Heart right ventricle (tissue), 16 donors: ENCODE data around the gene SCFD1. TPM values are rescaled to one million over a fixed set of nuclear protein-coding genes. Genes with fewer than 3 reads are reported as not detected.

Experiments
- ATAC-seq, 8 donors: fragments of 200-7000 bp; cut with Tn5 transposase; one replicate each; pipeline ENCODE4 v1.9.1; 2020; ENCODE audit warnings: mild to moderate bottlenecking in 8 of 8, moderate library complexity in 8 of 8, moderate number of reproducible peaks in 1 of 8
- DNase-seq, 2 donors: peaks; one replicate each; pipeline ENCODE4 v3.0.0-alpha.2; 2020
- H3K27ac ChIP-seq, 10 donors: fragments of 200-600 bp; sonication (generic) in 2 of 10; one replicate each; pipeline versions ENCODE4 v1.5.0 to v1.8.0; 2020 to 2022; ENCODE audit warnings: mild to moderate bottlenecking in 3 of 10
- H3K27me3 ChIP-seq, 7 donors: fragments of 200-600 bp; one replicate each; pipeline ENCODE4 v1.8.0; 2021 to 2022; ENCODE audit warnings: mild to moderate bottlenecking in 2 of 7
- H3K36me3 ChIP-seq, 9 donors: fragments of 200-600 bp; sonication (generic) in 1 of 9; one replicate each; pipeline versions ENCODE4 v1.5.0 to v1.8.0; 2020 to 2022; ENCODE audit warnings: mild to moderate bottlenecking in 2 of 9
- H3K4me1 ChIP-seq, 9 donors: fragments of 200-600 bp; sonication (generic) in 1 of 9; one replicate each; pipeline versions ENCODE4 v1.5.0 to v1.8.0; 2020 to 2022; ENCODE audit warnings: mild to moderate bottlenecking in 4 of 9
- H3K4me3 ChIP-seq, 10 donors: fragments of 200-600 bp; sonication (generic) in 2 of 10; one replicate each; pipeline versions ENCODE4 v1.5.0 to v1.8.0; 2020 to 2022; ENCODE audit warnings: mild to moderate bottlenecking in 7 of 10, moderate library complexity in 2 of 10
- H3K9me3 ChIP-seq, 11 donors: fragments of 200-600 bp in 10 of 11; sonication (generic) in 2 of 11; one replicate each; pipeline versions ENCODE4 v1.5.0 to v1.8.0; 2013 to 2022; ENCODE audit warnings: mild to moderate bottlenecking in 2 of 11, control low read depth in 1 of 11, moderate library complexity in 1 of 11
- CTCF ChIP-seq, 9 donors: fragments of 200-600 bp; sonication (generic) in 2 of 9; IDR thresholded peaks; one replicate each; pipeline versions ENCODE4 v1.5.0 to v1.8.0; 2021 to 2022; ENCODE audit warnings: antibody characterized with exemption in 9 of 9, mild to moderate bottlenecking in 5 of 9, moderate library complexity in 1 of 9
- WGBS, 2 donors: extraction: QIAGEN DNeasy Blood & Tissue Kit; methylation state at CpG; one replicate each; pipeline ENCODE4 v1.1.7; 2013; ENCODE audit warnings: inconsistent platforms in 1 of 2; 5-methylcytosine and 5-hydroxymethylcytosine counted together
- intact Hi-C, 10 donors: fragments of 100-400 bp; cut with DNase I; formaldehyde crosslinking; loops; one replicate each; pipeline versions ENCODE4 v1.11.1 to v1.14.2; 2022
- polyA plus RNA-seq, 2 donors: library from polyadenylated mRNA; stranded (reverse); fragments of 200-250 nt; gene quantifications; one replicate each; pipeline ENCODE4 v1.2.3, GENCODE V29; 2013
- total RNA-seq, 10 donors: library from RNA; stranded (reverse); fragmentation: NEBNext Ultra II Directional in 3 of 10; extraction: Animal tissue kit (Norgen Biotek cat#: 25700) in 3 of 10; gene quantifications; one replicate each; pipeline versions ENCODE4 v1.2.1 to v1.2.4, GENCODE V29; 2021 to 2023
- donor health status: Arrhythmogenic right ventricular cardiomyopathy.
- donor health status: ischemic (EF 13 %, LVEDD 7.1; RV severe dilation, severe dysfunction).
- donor health status: healthy with polysubstance abuse.
- donor health status: DM: no; HTN: yes; CAD: no.
- donor health status: DM: no; HTN: no; CAD: no.
- donor health status: ischemic (EF 25% LVEDD 6.9; RV normal size, moderate dysfunction).
- donor health status: ischemic (EF 25% LVEDD 5.7; RV mildly dilated, moderate dysfunction).
- donor health status: healthy.
- donor health status: DM: yes; HTN: yes; CAD: no.
- donor health status: Ischemic cardiomyopathy.
- donor health status: ischemic (EF 35%, LVEDD 5.7; RV mildly dilated, moderate dysfunction).
- donor health status: nonischemic (EF 11% LVEDD 7.7; RV severe dilation, severe dysfunction).
- donor health status: DM: yes; HTN: yes; CAD: no.
- donor health status: PGD.
- donor health status: ischemic (EF 29% LVEDD 5.4; RV normal size, mild dysfunction).
- donor health status: nonischemic (EF 23%, LVEDD 6.1; RV moderate dilation, normal function).

The SCFD1 gene
- total and polyA plus RNA-seq, 12 donors = 40.1 to 98.6 (median 47.1) TPM

- peaks cover 0 to 11% (median 0%) of the 10 kb centered on the region in 9 donors for H3K4me1 ChIP-seq
- H3K27ac ChIP-seq = no peak overlapping the region
- intact Hi-C loops = no loop called here
- WGBS, 2 donors = 87 to 95% methylated on average over 5 of the region's 5 CpGs
- peaks cover 0 to 81% (median 8%) of the 10 kb centered on the region in 9 donors for H3K36me3 ChIP-seq
- H3K27me3 ChIP-seq = no peaks in the 10 kb centered on the region
- no peak for TF ChIP-seq CTCF (IDR thresholded peaks at IDR 0.05)
- no peak for DNase-seq
- no peak for ATAC-seq
- no peak overlapping the region for H3K4me3 ChIP-seq
- no peaks in the 10 kb centered on the region for H3K9me3 ChIP-seq
Observed at GRCh38 chr14:30608533-30609006, 13.5 kb upstream of the SCFD1 start.

- WGBS, 2 donors = 57 to 58% methylated on average over 6 of the region's 6 CpGs
- Histone ChIP-seq H3K27me3 (no peaks in the 10 kb centered on the region), H3K4me3 (no peak overlapping the region), H3K27ac (peak overlapping the region in 1 of 10 donors; percentile 8), H3K36me3 (peaks cover 0 to 76% (median 0%) of the 10 kb centered on the region in 9 donors), H3K4me1 (peaks cover 0 to 11% (median 0%) of the 10 kb centered on the region in 9 donors), H3K9me3 (no peaks in the 10 kb centered on the region)
- intact Hi-C loops = no loop called here
- ATAC-seq (peak in 4 of 8 donors; percentile 26 to 41 (median 34)), DNase-seq (peak in 1 of 2 donors; percentile 32)
- TF ChIP-seq CTCF (IDR thresholded peaks at IDR 0.05) = peak in 7 of 9 donors; percentile 19 to 50 (median 38)
Observed at GRCh38 chr14:30610787-30611343, 11.3 kb upstream of the SCFD1 start.

GRCh38 chr14:30614155-30614554, 8.0 kb upstream of the SCFD1 start:
- 97% methylated on average over 2 of the region's 2 CpGs for WGBS, 2 donors
- no peaks in the 10 kb centered on the region for H3K27me3 ChIP-seq
- ATAC-seq (no peak), DNase-seq (no peak)
- no peaks in the 10 kb centered on the region for H3K9me3 ChIP-seq
- H3K4me3 ChIP-seq = no peak overlapping the region
- peaks cover 0 to 65% (median 0%) of the 10 kb centered on the region in 9 donors for H3K36me3 ChIP-seq
- H3K4me1 ChIP-seq = peaks cover 0 to 11% (median 0%) of the 10 kb centered on the region in 9 donors
- TF ChIP-seq CTCF (IDR thresholded peaks at IDR 0.05) = no peak
- H3K27ac ChIP-seq = no peak overlapping the region
- intact Hi-C loops = no loop called here

GRCh38 chr14:30620178-30620577, 1.9 kb upstream of the SCFD1 start:
- no peak overlapping the region for H3K27ac ChIP-seq
- H3K9me3 ChIP-seq = no peaks in the 10 kb centered on the region
- ATAC-seq (no peak), DNase-seq (no peak)
- intact Hi-C loops = no loop called here
- no peak for TF ChIP-seq CTCF (IDR thresholded peaks at IDR 0.05)
- H3K4me1 ChIP-seq = peaks cover 0 to 32% (median 23%) of the 10 kb centered on the region in 9 donors
- 81 to 82% methylated on average over 1 of the region's 1 CpG for whole genome bisulfite sequencing, 2 donors
- no peaks in the 10 kb centered on the region for H3K27me3 ChIP-seq
- H3K36me3 ChIP-seq = peaks cover 0 to 24% (median 0%) of the 10 kb centered on the region in 9 donors
- no peak overlapping the region for H3K4me3 ChIP-seq
